HG03135 (cell line): Measurements from ENCODE around the gene FGFRL1.

ENCODE experiments used
- ATAC-seq: cut with Tn5 transposase; IDR thresholded peaks from one replicate; pipeline ENCODE4 v1.9.1; 2021; ENCODE audit warnings: mild to moderate bottlenecking, moderate library complexity; ENCODE audit not compliant: unreplicated experiment

Gene FGFRL1

GRCh38 chr4:1062419-1062818 is 51.0 kb downstream of the FGFRL1 start:
- no peak for ATAC-seq

- ATAC-seq: no peak
These were observed 54.3 kb downstream of the FGFRL1 start for GRCh38 chr4:1065732-1066131.

- ATAC-seq: no peak
These were observed 58.0 kb downstream of the FGFRL1 start for GRCh38 chr4:1069394-1069793.

GRCh38 chr4:1072830-1073446 is 61.5 kb downstream of the FGFRL1 start:
- no peak for ATAC-seq

GRCh38 chr4:1074077-1074476 is 62.7 kb downstream of the FGFRL1 start:
- no peak for ATAC-seq

- no peak for ATAC-seq
These were observed 63.8 kb downstream of the FGFRL1 start for GRCh38 chr4:1075225-1075624.

GRCh38 chr4:1075809-1076699 is 64.6 kb downstream of the FGFRL1 start:
- ATAC-seq: no peak
